ENCODE results near the gene DOK5. TPM values are rescaled to one million over a fixed set of nuclear protein-coding genes. Genes with fewer than 3 reads are reported as not detected.

DOK5 gene
- total RNA-seq, 2 experiments from 2014 or later = not detected

DNA sequence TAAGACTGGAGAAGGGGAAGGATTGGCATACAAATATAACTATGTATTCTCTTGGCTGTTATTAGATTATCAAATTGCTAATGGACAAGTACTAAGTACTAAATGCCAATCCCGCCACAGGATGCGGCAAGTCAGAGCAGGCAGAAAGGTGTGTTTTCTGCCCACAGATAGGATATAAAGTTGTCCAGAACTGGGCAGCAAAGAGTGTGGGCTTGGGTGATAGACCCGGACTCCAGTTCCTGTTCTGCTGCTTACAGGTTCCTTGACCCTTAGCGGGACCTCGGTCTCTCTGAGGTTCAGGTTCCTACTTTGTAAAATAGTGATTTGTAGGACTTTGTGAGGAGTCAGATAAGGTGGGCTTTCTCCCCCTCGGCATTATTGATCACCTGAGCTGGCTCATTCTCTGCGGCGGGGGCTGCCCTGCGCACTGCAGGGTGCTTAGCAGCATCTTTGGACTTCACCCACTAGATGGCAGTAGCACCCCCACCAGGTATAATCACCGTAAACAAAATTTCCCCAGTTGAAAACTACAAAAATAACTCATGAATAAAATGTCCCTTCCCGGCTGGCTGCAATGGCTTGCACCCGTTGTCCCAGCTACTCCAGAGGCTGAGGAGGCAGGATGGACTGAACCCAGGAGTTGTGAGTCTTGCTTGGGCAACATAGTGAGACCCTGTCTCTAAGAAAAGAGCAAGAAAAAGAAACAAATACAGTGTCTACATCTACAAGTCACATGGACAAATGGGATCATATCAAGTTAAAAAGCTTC is 193.1 kb downstream of the DOK5 start:
- Mint-ChIP-seq H3K36me3 (ENCODE audit: low read depth) (no peaks in the 10 kb centered on the region), H3K4me3 (no peak overlapping the region)

DNA sequence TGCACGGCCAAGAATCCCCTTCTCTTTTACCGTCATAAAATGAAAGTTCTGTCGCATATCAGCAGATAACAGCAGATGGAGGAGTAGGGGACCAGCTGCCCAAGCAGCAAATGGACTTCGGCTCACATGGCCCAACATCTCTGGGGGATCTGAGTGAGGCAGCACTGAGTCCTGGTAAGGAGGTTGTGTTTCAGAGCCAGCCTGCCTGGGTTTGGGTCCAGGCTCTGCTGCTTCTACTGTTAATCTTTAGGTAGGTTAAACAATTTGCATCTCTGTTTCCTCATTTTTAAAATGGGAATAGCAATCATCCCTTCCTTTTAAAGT is 193.6 kb downstream of the DOK5 start:
- TF ChIP-seq, protein P1, sequence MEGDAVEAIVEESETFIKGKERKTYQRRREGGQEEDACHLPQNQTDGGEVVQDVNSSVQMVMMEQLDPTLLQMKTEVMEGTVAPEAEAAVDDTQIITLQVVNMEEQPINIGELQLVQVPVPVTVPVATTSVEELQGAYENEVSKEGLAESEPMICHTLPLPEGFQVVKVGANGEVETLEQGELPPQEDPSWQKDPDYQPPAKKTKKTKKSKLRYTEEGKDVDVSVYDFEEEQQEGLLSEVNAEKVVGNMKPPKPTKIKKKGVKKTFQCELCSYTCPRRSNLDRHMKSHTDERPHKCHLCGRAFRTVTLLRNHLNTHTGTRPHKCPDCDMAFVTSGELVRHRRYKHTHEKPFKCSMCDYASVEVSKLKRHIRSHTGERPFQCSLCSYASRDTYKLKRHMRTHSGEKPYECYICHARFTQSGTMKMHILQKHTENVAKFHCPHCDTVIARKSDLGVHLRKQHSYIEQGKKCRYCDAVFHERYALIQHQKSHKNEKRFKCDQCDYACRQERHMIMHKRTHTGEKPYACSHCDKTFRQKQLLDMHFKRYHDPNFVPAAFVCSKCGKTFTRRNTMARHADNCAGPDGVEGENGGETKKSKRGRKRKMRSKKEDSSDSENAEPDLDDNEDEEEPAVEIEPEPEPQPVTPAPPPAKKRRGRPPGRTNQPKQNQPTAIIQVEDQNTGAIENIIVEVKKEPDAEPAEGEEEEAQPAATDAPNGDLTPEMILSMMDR (IDR thresholded peaks at IDR 0.05) = no peak
- no peaks in the 10 kb centered on the region for H3K9me3 ChIP-seq (ENCODE audit: control insufficient read depth in 1 of 2, insufficient read depth in 1 of 2, low read length in 2 of 2)
- peaks cover 33% of the 10 kb centered on the region for H3K27me3 Mint-ChIP-seq
- no peaks in the 10 kb centered on the region for H3K4me1 Mint-ChIP-seq (ENCODE audit: low read depth)
- no peaks in the 10 kb centered on the region for H3K36me3 Mint-ChIP-seq (ENCODE audit: low read depth)
- DNase-seq = no peak
- ChIA-PET POLR2A (no interaction called here), CTCF (no interaction called here)
- H3K4me3 Mint-ChIP-seq = no peak overlapping the region
- H3K36me3 ChIP-seq (ENCODE audit: insufficient read depth, low read length) = no peaks in the 10 kb centered on the region
- intact Hi-C loops (cut with DNase I, micrococcal nuclease) = no loop called here
- no peak for ATAC-seq (ENCODE audit: poor library complexity)
- peaks cover 2% of the 10 kb centered on the region for H3K9me3 Mint-ChIP-seq
- no peak overlapping the region for H3K27ac Mint-ChIP-seq
- no peak overlapping the region for H3K27ac ChIP-seq (ENCODE audit: low read depth in 1 of 2, low read length in 2 of 2)
- no peak overlapping the region for H3K4me3 ChIP-seq (ENCODE audit: low read length)
- H3K4me1 ChIP-seq (ENCODE audit: insufficient read depth, low read length) = peaks cover 6% of the 10 kb centered on the region
- no peaks in the 10 kb centered on the region for H3K27me3 ChIP-seq (ENCODE audit: control insufficient read depth in 1 of 2, insufficient read depth in 2 of 2, low read length in 2 of 2)

More for the DNA sequence above, 193.1 kb downstream of the DOK5 start:
- no peak for ATAC-seq (ENCODE audit: poor library complexity)
- Histone ChIP-seq H3K27me3 (ENCODE audit: control insufficient read depth in 1 of 2, insufficient read depth in 2 of 2, low read length in 2 of 2) (no peaks in the 10 kb centered on the region), H3K27ac (ENCODE audit: low read depth in 1 of 2, low read length in 2 of 2) (no peak overlapping the region), H3K4me3 (ENCODE audit: low read length) (no peak overlapping the region), H3K9me3 (ENCODE audit: control insufficient read depth in 1 of 2, insufficient read depth in 1 of 2, low read length in 2 of 2) (no peaks in the 10 kb centered on the region), H3K36me3 (ENCODE audit: insufficient read depth, low read length) (no peaks in the 10 kb centered on the region), H3K4me1 (ENCODE audit: insufficient read depth, low read length) (peaks cover 6% of the 10 kb centered on the region)
- POLR2A ChIA-PET = no interaction called here
- CTCF ChIA-PET = no interaction called here
- Mint-ChIP-seq H3K27me3 (peaks cover 34% of the 10 kb centered on the region), H3K9me3 (peaks cover 2% of the 10 kb centered on the region), H3K27ac (no peak overlapping the region), H3K4me1 (ENCODE audit: low read depth) (no peaks in the 10 kb centered on the region)
- intact Hi-C loops (cut with DNase I, micrococcal nuclease) = no loop called here
- DNase-seq = peak in 7 of 14 experiments; percentile 1 to 36 (median 11)
- TF ChIP-seq, protein P1 (IDR thresholded peaks at IDR 0.05) = peak; percentile 33

DNA sequence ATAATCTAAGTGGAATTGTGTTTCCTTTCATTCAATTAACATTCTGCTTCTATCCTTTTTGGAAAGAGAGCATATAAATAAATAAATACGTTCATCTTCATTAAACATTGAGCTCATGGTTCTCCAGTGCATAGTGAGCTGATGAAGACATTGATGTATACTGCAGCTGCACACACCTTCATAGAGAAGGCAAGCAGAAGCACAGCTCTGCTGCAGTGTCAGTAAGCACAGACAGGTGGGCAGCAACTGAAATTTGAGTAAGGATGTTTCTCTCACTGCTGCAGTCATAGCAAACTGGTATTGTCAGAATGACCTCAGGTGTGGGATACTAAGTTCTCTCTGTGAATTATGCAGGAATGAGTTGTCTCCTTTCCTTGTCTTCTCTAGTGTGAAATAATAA is 202.9 kb downstream of the DOK5 start:
- intact Hi-C loops (cut with DNase I, micrococcal nuclease) = no loop called here
- no peak for DNase-seq
- no peak overlapping the region for H3K4me3 Mint-ChIP-seq

More for the DNA sequence above, 202.9 kb downstream of the DOK5 start:
- peaks cover 44% of the 10 kb centered on the region for H3K27me3 Mint-ChIP-seq
- H3K27me3 ChIP-seq (ENCODE audit: control insufficient read depth in 1 of 2, insufficient read depth in 2 of 2, low read length in 2 of 2) = peaks cover 0 to 7% of the 10 kb centered on the region in 2 experiments
- H3K4me1 ChIP-seq (ENCODE audit: insufficient read depth, low read length) = no peaks in the 10 kb centered on the region
- no peak overlapping the region for H3K27ac ChIP-seq (ENCODE audit: low read depth in 1 of 2, low read length in 2 of 2)
- peaks cover 0 to 3% of the 10 kb centered on the region in 2 experiments for H3K9me3 ChIP-seq (ENCODE audit: control insufficient read depth in 1 of 2, insufficient read depth in 1 of 2, low read length in 2 of 2)
- TF ChIP-seq, protein P1 (IDR thresholded peaks at IDR 0.05) = no peak
- H3K9me3 Mint-ChIP-seq = no peaks in the 10 kb centered on the region
- POLR2A ChIA-PET = no interaction called here
- no peaks in the 10 kb centered on the region for H3K4me1 Mint-ChIP-seq (ENCODE audit: low read depth)
- CTCF ChIA-PET = no interaction called here
- H3K36me3 ChIP-seq (ENCODE audit: insufficient read depth, low read length) = no peaks in the 10 kb centered on the region
- ATAC-seq (ENCODE audit: poor library complexity) = no peak
- H3K27ac Mint-ChIP-seq = no peak overlapping the region
- no peaks in the 10 kb centered on the region for H3K36me3 Mint-ChIP-seq (ENCODE audit: low read depth)
- no peak overlapping the region for H3K4me3 ChIP-seq (ENCODE audit: low read length)
